ENCODE data around the gene GJA9. TPM values are rescaled to one million over a fixed set of nuclear protein-coding genes. Genes with fewer than 3 reads are reported as not detected.
A peak's percentile ranks its signal among the peaks of the same experiment; 100 is the strongest.

GJA9 gene
- total and polyA plus RNA-seq, 12 donors = not detected

DNA sequence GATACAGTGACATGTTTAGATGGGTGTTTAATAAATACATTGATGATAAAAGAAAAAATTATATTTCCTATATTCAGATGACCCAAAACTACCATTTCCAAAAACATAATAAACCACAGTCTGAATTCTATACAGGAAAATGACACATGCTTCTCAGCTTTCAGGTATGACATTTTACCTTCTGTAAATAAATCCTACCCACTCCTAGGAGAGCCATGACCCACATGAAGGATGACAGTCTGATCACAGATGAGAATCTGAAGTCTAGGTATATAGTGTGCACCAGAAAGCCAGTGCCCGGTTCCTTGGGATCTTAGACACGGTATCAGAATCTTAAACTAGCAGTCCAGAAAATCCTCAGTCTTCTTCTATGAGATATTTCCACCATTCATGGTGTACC, 3.7 kb upstream of the GJA9 start:
- H3K27me3 ChIP-seq = no peaks in the 10 kb centered on the region
- WGBS, 4 donors = 91 to 98% (median 94%) methylated on average over 2 of the region's 2 CpGs
- DNase-seq = no peak
- TF ChIP-seq POLR2A (IDR thresholded peaks at IDR 0.05) = no peak
- TF ChIP-seq, protein P1, sequence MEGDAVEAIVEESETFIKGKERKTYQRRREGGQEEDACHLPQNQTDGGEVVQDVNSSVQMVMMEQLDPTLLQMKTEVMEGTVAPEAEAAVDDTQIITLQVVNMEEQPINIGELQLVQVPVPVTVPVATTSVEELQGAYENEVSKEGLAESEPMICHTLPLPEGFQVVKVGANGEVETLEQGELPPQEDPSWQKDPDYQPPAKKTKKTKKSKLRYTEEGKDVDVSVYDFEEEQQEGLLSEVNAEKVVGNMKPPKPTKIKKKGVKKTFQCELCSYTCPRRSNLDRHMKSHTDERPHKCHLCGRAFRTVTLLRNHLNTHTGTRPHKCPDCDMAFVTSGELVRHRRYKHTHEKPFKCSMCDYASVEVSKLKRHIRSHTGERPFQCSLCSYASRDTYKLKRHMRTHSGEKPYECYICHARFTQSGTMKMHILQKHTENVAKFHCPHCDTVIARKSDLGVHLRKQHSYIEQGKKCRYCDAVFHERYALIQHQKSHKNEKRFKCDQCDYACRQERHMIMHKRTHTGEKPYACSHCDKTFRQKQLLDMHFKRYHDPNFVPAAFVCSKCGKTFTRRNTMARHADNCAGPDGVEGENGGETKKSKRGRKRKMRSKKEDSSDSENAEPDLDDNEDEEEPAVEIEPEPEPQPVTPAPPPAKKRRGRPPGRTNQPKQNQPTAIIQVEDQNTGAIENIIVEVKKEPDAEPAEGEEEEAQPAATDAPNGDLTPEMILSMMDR (IDR thresholded peaks at IDR 0.05) = no peak
- no peaks in the 10 kb centered on the region for H3K4me1 ChIP-seq (replicated peaks in 1 of 2)
- intact Hi-C loops (cut with DNase I) = no loop called here
- H3K4me3 ChIP-seq = no peak overlapping the region
- no peaks in the 10 kb centered on the region for H3K36me3 ChIP-seq (replicated peaks in 1 of 2)
- H3K9me3 ChIP-seq (replicated peaks in 1 of 3) = no peaks in the 10 kb centered on the region
- no peak overlapping the region for H3K27ac ChIP-seq

DNA sequence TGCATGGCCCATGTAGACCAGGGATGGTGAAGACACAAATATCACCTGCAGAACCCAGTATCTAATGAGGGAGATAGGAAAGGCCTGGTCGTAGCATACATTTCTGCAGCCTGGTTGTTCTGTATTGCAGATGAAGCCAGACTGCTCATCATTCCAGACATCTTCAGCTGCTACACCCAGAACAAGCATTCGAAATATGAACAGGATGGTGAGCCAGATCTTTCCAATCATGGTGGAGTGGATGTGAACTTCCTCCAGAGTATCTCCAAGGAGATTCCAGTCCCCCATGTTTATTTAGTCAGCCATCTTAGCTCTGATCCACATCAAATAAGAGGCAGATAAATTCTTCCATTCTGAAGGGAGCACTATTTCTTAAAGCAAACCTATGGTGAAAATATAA, 5.6 kb downstream of the GJA9 start:
- Histone ChIP-seq H3K36me3 (replicated peaks in 1 of 2) (no peaks in the 10 kb centered on the region), H3K27me3 (no peaks in the 10 kb centered on the region), H3K4me1 (replicated peaks in 1 of 2) (peaks cover 11 to 18% of the 10 kb centered on the region in 2 donors), H3K4me3 (no peak overlapping the region), H3K9me3 (replicated peaks in 1 of 3) (no peaks in the 10 kb centered on the region), H3K27ac (no peak overlapping the region)
- no peak for DNase-seq
- intact Hi-C loops (cut with DNase I) = loop anchor here in 1 of 2 donors (10.0 kb wide), 1 partner anchor 209 kb away; no protein-coding TSS in a partner anchor
- WGBS, 4 donors = 86 to 96% (median 88%) methylated on average over 2 of the region's 2 CpGs
- no peak for TF ChIP-seq POLR2A (IDR thresholded peaks at IDR 0.05)
- TF ChIP-seq, protein P1 (IDR thresholded peaks at IDR 0.05) = no peak

DNA sequence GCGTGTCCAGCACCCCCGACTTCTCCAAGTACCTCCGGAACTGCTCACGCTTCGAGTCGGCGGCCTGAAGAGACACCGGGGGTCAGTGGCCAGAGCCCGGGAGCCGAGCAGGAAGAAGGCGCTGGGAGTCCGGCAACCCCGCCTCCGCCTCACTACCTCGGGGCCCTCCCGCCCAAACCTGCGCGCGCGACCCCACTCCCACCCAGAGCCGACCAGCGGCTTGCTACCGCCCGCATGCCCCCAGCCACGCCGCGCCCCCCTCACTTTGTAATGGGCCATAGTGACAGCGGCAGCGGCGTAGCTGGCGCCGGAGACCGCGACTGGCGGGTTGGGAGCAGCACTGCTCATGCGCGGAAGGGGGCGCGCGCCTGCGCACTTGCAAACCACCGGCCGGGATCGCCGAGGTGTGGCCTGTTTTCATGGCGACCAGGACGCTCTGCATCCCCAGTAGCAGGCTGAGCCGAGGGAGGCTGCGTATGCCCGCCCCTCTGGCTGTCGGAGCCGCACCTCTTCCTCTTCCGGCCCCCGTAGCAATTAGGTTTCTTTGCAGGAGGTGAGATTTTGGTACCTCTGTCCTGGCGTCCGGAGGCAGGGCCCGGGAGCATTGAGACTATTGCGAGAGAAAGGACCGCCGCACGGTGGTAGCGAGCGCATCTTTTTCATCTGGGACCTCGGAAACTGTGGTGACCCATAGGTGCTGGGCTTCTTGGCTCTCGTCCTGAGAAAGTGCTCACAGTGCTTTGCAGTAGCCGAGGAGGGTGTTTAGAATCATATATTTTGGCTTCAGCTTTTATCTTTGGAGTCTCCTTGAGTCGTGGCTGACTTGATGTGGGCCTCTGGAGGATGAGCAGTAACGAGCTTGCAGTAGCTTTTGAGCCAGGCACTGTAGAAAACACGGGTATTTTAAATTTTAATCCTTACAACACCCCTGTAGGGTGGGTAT, 8.1 kb downstream of the GJA9 start, which contains the start of gene MYCBP:
TSS of gene MYCBP (minus strand) at position 322 of the 943 bp plus-strand sequence. CDS start at position 279, 43 bp downstream.
- TF ChIP-seq, protein P1 (IDR thresholded peaks at IDR 0.05) = peak; percentile 11 to 48 (median 23)
- TF ChIP-seq POLR2A (IDR thresholded peaks at IDR 0.05) = peak in 1 of 2 donors; percentile 40
- DNase-seq = peak; percentile 96 to 97 (median 96)
- intact Hi-C loops (cut with DNase I) = loop anchor here in 1 of 2 donors (5.0 to 10.0 kb wide), 2 partner anchors 119 to 212 kb away; partner anchors contain the start of gene AKIRIN1
- Histone ChIP-seq H3K9me3 (replicated peaks in 1 of 3) (no peaks in the 10 kb centered on the region), H3K4me3 (peak within 1 kb of the TSS; percentile 53 to 92 (median 78)), H3K36me3 (replicated peaks in 1 of 2) (no peaks in the 10 kb centered on the region), H3K27ac (peak within 1 kb of the TSS in 2 of 5 donors; percentile 45 to 71), H3K27me3 (no peaks in the 10 kb centered on the region), H3K4me1 (replicated peaks in 1 of 2) (peaks cover 11 to 18% of the 10 kb centered on the region in 2 donors)
- WGBS, 4 donors = 0 to 2% (median 1%) methylated on average over 4 to 69 of the region's 69 CpGs

DNA sequence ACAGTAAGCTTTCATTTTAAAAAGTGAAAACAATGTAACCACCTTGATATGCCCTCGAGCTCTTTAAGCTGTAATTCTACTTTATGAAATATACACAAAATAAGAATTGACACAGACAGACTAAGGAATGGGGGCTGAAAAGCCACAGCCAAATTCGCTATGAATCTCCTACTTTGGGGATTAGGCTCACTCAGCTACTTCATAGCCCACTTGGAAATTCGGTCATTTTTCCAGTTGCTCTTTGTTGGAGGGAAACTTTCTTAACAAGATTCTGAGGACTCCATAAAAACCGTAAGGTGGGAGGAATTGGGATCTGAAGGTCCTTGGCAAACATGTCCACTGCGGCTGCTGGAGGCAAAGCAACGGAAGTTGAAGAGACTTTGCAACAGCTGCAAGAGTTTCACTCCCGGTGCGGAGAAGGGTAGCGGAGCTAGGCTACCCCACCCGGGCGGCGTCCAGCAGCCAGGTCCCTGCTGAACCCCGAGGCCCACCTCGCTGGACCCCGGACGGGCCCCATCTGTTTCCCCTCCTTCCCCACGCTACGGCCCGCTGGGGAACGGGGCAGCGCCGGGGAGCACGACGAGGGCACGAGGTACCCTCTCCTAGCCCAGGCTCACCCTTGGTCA, 8.9 kb downstream of the GJA9 start:
- H3K4me3 ChIP-seq = peak overlapping the region; percentile 53 to 92 (median 78)
- TF ChIP-seq, protein P1 (IDR thresholded peaks at IDR 0.05) = no peak
- TF ChIP-seq POLR2A (IDR thresholded peaks at IDR 0.05) = no peak
- no peaks in the 10 kb centered on the region for H3K27me3 ChIP-seq
- WGBS, 4 donors = 3 to 8% (median 5%) methylated on average over 11 to 25 of the region's 25 CpGs
- no peaks in the 10 kb centered on the region for H3K9me3 ChIP-seq (replicated peaks in 1 of 3)
- peak overlapping the region in 2 of 5 donors; percentile 45 to 71 for H3K27ac ChIP-seq
- DNase-seq = peak in 5 of 7 donors; percentile 13 to 42 (median 26)
- no peaks in the 10 kb centered on the region for H3K36me3 ChIP-seq (replicated peaks in 1 of 2)
- intact Hi-C loops (cut with DNase I) = loop anchor here in 1 of 2 donors (5.0 to 10.0 kb wide), 2 partner anchors 120 to 212 kb away; partner anchors contain the start of gene AKIRIN1
- H3K4me1 ChIP-seq (replicated peaks in 1 of 2) = peaks cover 11 to 18% of the 10 kb centered on the region in 2 donors

All from adrenal gland (tissue), 12 donors.